ENCODE results near the gene ATP2C2. TPM values are rescaled to one million over a fixed set of nuclear protein-coding genes. Genes with fewer than 3 reads are reported as not detected.
"Not testable (repeated sequence)": the region's sequence is repeated elsewhere in the genome, so short reads cannot be mapped to it uniquely, and the experiment has no call there.

Gene ATP2C2
- total RNA-seq, 1 donor from 2014 or later: not detected

DNA sequence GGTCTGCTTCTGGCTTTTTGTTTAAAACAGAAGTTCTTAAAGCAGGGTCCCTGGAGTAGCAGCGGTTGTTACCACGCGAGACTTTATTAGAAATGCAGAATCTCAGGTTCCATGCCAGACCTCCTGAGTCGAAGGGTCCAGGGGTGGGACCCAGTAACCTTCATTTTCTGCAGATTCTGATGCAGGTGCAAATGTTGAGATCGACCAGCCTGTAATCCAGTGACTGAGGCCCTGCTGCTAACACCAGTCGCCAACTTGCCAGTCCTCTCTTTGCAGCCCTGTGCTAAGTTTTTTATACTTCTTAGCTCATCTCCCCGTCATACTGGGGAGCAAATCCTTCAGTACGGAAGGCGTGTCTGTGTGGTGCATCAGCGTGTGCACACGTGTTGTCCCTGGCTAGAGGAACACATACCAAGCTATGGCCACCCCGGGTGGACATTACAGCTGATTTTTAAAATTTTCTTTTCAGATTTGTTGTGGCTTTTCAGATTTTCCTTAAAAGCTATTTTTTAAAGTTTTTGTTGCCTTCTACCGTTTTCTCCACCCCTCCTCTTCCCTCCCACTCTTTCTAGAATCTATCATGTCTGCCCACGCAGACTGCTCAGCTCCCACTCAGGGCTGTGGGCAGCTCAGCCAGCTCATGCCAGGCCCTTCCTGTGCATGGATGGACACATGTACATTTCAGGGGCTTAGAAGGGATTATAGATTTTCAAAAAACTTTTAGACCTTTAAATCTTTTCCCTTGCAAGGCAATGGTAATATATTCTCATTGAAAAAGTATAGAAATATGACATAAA lies 78.5 kb downstream of the ATP2C2 start:
- no peak overlapping the region for H3K4me3 ChIP-seq (ENCODE audit: low read length in 3 of 3)
- H3K36me3 ChIP-seq (ENCODE audit: control insufficient read depth in 3 of 3, insufficient read depth in 3 of 3, low read length in 3 of 3): no peaks in the 10 kb centered on the region
- H3K4me1 ChIP-seq (ENCODE audit: control insufficient read depth in 3 of 3, insufficient read depth in 3 of 3, low read length in 3 of 3): no peaks in the 10 kb centered on the region
- H3K27me3 ChIP-seq (ENCODE audit: control insufficient read depth in 3 of 3, insufficient read depth in 3 of 3, low read length in 3 of 3): peaks cover 17 to 31% (median 25%) of the 10 kb centered on the region in 3 donors
- no peak overlapping the region for H3K27ac ChIP-seq (ENCODE audit: low read depth, low read length)
- H3K9me3 ChIP-seq (ENCODE audit: control insufficient read depth in 3 of 3, low read length in 3 of 3): no peaks in the 10 kb centered on the region
- no peak overlapping the region for H3K9ac ChIP-seq (ENCODE audit: low read depth in 1 of 3, low read length in 3 of 3)

DNA sequence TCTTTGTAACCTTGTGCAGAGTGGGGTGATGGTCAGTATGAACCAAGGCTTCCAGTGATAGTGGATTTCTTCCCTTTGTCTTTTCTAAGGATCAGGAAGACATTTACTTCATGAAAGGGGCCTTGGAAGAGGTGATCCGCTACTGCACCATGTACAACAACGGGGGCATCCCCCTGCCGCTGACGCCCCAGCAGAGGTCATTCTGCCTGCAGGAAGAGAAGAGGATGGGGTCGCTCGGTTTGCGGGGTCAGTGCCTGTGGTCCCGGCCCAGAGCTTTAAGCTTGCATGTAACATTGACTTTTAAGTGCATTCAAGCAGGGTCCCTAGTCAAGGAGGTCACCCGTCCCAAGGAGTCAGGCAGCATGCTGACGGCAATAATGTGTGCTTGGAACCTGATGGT lies 80.1 kb downstream of the ATP2C2 start:
- H3K4me3 ChIP-seq (ENCODE audit: low read length in 3 of 3): no peak overlapping the region
- no peak overlapping the region for H3K9ac ChIP-seq (ENCODE audit: low read depth in 1 of 3, low read length in 3 of 3)
- H3K9me3 ChIP-seq (ENCODE audit: control insufficient read depth in 3 of 3, low read length in 3 of 3): no peaks in the 10 kb centered on the region
- no peaks in the 10 kb centered on the region for H3K4me1 ChIP-seq (ENCODE audit: control insufficient read depth in 3 of 3, insufficient read depth in 3 of 3, low read length in 3 of 3)
- no peaks in the 10 kb centered on the region for H3K36me3 ChIP-seq (ENCODE audit: control insufficient read depth in 3 of 3, insufficient read depth in 3 of 3, low read length in 3 of 3)
- H3K27ac ChIP-seq (ENCODE audit: low read depth, low read length): no peak overlapping the region
- H3K27me3 ChIP-seq (ENCODE audit: control insufficient read depth in 3 of 3, insufficient read depth in 3 of 3, low read length in 3 of 3): peaks cover 12 to 23% (median 21%) of the 10 kb centered on the region in 3 donors

DNA sequence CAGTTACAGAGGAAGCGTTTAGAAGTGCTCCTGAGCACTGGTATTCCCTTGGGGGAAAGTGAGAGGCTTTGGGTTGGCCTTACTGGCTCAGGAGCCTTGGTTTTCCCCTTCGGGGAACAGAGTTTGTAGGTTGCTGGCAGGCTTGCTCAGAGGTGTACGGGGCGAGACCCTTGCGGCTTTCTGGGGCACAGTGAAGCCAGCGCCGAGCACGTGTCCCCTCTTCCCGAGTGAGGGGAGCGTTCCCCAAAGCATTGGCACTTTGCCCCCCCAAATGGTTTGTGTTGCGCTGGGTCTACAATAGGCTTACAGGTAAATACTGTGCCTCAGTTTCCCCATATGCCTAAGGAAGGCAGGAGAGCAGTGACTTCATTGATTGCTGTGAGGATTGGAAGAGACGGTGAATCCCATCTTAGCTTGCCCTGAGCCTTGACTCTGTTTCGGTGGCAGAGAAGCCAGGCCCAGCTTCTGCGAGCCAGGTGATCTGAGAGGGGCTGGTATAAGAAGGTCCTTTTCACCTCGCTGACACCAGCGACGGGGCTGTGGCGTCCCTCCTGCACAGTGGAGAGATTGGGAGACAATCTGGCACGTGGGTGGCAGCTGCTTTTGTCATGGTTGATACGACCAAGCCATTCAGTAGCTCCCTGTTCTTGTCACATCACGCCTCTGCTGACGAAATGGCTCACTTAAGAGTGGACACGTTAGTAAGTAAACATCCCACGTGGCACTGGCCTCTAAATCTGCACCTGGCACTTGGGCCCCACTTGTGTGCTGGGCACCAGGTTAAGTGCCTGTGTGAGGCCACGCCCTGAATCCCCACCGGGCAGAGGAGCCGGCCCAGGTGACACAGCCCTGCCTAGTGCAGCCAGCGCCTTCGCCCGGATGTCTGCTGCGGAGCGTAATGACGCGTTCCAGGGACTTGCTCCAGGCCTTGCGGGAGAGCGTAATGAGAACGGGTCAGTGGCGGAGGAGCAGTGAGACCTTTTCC lies 81.1 kb downstream of the ATP2C2 start:
- Histone ChIP-seq H3K4me1 (ENCODE audit: control insufficient read depth in 3 of 3, insufficient read depth in 3 of 3, low read length in 3 of 3) (no peaks in the 10 kb centered on the region), H3K4me3 (ENCODE audit: low read length in 3 of 3) (no peak overlapping the region), H3K9me3 (ENCODE audit: control insufficient read depth in 3 of 3, low read length in 3 of 3) (no peaks in the 10 kb centered on the region), H3K9ac (ENCODE audit: low read depth in 1 of 3, low read length in 3 of 3) (no peak overlapping the region), H3K27ac (ENCODE audit: low read depth, low read length) (no peak overlapping the region), H3K27me3 (ENCODE audit: control insufficient read depth in 3 of 3, insufficient read depth in 3 of 3, low read length in 3 of 3) (peaks cover 8 to 19% (median 18%) of the 10 kb centered on the region in 3 donors), H3K36me3 (ENCODE audit: control insufficient read depth in 3 of 3, insufficient read depth in 3 of 3, low read length in 3 of 3) (no peaks in the 10 kb centered on the region)

DNA sequence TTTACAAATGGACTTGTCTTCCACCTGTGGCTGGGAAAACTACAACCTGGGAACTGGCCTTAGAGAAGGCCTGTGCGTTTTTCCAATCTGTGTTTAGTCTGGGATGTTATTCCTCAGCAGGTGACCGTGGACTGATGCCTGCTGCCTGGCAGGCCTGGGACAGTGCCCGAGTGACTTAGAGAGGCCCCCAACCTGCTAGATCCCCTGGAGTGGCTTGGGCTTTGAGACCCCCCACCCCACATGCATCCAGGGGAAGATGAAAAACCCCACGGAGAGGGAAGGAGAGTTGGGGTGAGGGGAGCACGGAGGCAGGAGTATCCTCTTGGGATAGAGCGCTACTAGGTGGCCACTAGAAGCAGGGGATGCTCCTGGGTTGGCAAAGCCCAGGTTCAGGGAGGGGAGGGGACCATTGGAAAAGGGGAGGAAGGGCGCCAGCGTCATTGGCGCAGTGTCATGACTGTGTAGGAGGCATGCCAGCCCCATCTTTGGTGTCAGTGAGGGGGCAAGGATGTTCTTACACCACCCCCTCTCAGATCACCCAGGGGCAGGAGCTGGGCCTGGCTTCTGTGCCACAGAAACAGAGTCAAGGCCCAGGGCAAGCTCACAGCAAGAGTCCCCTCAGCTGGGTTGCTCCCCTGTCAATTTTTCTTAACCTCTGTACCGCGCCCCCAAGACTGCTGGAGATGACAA lies 82.0 kb downstream of the ATP2C2 start:
- Histone ChIP-seq H3K27me3 (ENCODE audit: control insufficient read depth in 3 of 3, insufficient read depth in 3 of 3, low read length in 3 of 3) (peaks cover 6 to 18% (median 11%) of the 10 kb centered on the region in 3 donors), H3K9me3 (ENCODE audit: control insufficient read depth in 3 of 3, low read length in 3 of 3) (no peaks in the 10 kb centered on the region), H3K4me3 (ENCODE audit: low read length in 3 of 3) (no peak overlapping the region), H3K27ac (ENCODE audit: low read depth, low read length) (no peak overlapping the region), H3K36me3 (ENCODE audit: control insufficient read depth in 3 of 3, insufficient read depth in 3 of 3, low read length in 3 of 3) (no peaks in the 10 kb centered on the region), H3K9ac (ENCODE audit: low read depth in 1 of 3, low read length in 3 of 3) (no peak overlapping the region), H3K4me1 (ENCODE audit: control insufficient read depth in 3 of 3, insufficient read depth in 3 of 3, low read length in 3 of 3) (no peaks in the 10 kb centered on the region)

DNA sequence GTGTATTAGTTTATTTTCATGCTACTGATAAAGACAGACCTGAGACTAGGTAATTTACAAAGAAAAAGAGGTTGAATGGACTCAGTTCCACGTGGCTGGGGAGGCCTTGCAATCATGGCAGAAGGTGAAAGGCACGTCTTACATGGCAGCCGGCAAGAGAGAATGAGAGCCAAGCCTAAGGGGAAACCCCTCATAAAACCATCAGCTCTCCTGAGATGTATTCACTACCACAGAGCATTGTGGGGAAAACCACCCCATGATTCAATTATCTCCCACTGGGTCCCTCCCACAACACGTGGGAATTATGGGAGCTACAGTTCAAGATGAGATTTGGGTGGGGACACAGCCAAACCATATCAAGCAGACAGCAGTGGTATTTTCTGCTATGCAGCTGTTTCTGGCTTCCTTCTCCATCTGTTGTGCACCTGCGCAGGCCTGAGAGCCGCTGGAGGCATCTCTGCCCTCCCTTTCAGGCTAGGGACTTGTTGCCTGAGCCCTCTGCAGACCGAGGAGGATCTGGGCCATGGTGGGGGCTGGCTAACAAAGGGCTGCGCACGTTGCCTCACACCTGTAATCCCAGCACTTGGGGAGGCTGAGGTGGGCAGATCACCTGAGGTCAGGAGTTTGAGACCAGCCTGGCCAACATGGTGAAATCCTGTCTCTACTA lies 82.8 kb downstream of the ATP2C2 start:
- H3K9me3 ChIP-seq (ENCODE audit: control insufficient read depth in 3 of 3, low read length in 3 of 3); H3K4me1 ChIP-seq (ENCODE audit: control insufficient read depth in 3 of 3, insufficient read depth in 3 of 3, low read length in 3 of 3); H3K9ac ChIP-seq (ENCODE audit: low read depth in 1 of 3, low read length in 3 of 3); H3K36me3 ChIP-seq (ENCODE audit: control insufficient read depth in 3 of 3, insufficient read depth in 3 of 3, low read length in 3 of 3); H3K4me3 ChIP-seq (ENCODE audit: low read length in 3 of 3); H3K27ac ChIP-seq (ENCODE audit: low read depth, low read length): not testable (repeated sequence)
- H3K27me3 ChIP-seq (ENCODE audit: control insufficient read depth in 3 of 3, insufficient read depth in 3 of 3, low read length in 3 of 3): peaks cover 6 to 12% (median 7%) of the 10 kb centered on the region in 3 donors

DNA sequence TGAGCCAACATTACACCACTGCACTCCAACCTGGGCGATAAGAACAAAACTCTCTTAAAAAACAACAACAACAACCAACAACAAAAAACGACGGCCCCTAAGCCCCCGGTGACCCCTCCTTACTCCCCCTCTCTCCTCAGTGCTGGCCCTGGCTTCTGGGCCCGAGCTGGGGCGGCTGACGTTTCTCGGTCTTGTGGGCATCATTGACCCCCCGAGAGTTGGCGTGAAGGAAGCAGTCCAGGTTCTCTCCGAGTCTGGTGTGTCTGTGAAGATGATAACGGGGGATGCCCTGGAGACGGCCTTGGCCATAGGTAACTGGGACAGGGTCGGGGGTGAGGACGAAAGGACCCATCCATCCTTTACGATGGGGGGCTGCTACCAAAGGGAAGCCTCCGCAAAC lies 83.4 kb downstream of the ATP2C2 start:
- Histone ChIP-seq H3K4me3 (ENCODE audit: low read length in 3 of 3) (no peak overlapping the region), H3K4me1 (ENCODE audit: control insufficient read depth in 3 of 3, insufficient read depth in 3 of 3, low read length in 3 of 3) (no peaks in the 10 kb centered on the region), H3K9me3 (ENCODE audit: control insufficient read depth in 3 of 3, low read length in 3 of 3) (no peaks in the 10 kb centered on the region), H3K27me3 (ENCODE audit: control insufficient read depth in 3 of 3, insufficient read depth in 3 of 3, low read length in 3 of 3) (peaks cover 6 to 11% (median 7%) of the 10 kb centered on the region in 3 donors), H3K9ac (ENCODE audit: low read depth in 1 of 3, low read length in 3 of 3) (no peak overlapping the region), H3K27ac (ENCODE audit: low read depth, low read length) (no peak overlapping the region), H3K36me3 (ENCODE audit: control insufficient read depth in 3 of 3, insufficient read depth in 3 of 3, low read length in 3 of 3) (no peaks in the 10 kb centered on the region)

DNA sequence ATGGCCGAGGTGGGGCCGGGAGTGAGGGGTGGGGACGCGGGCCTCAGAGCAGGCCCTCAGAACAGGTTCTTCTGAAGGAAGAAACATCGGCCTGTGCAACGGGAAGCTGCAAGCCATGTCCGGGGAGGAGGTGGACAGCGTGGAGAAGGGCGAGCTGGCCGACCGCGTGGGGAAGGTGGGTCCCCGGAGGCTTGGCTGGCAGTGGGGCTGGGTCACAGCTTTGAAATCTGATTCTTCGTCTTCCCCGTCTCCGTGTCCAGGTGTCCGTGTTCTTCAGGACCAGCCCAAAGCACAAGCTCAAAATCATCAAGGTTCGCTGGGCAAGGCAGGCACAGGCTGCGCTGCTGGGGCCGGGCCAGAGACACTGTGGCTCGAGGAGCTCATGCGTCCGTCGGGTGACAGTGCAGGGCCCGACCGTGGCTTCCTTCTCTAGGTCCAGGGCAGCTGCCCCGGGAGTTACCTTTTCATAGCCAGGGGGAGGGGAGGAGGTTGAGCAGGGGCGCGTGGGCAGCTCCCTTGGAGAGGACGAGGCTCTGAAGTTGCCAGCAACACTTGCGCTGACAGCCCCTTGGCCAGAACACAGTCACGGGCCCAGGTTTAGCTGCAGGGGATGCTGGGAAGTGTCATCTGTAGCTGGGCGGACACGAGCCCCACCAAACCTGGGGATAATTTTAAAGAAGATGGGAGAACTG lies 84.9 kb downstream of the ATP2C2 start:
- H3K4me1 ChIP-seq (ENCODE audit: control insufficient read depth in 3 of 3, insufficient read depth in 3 of 3, low read length in 3 of 3): no peaks in the 10 kb centered on the region
- H3K4me3 ChIP-seq (ENCODE audit: low read length in 3 of 3): no peak overlapping the region
- H3K9ac ChIP-seq (ENCODE audit: low read depth in 1 of 3, low read length in 3 of 3): no peak overlapping the region

DNA sequence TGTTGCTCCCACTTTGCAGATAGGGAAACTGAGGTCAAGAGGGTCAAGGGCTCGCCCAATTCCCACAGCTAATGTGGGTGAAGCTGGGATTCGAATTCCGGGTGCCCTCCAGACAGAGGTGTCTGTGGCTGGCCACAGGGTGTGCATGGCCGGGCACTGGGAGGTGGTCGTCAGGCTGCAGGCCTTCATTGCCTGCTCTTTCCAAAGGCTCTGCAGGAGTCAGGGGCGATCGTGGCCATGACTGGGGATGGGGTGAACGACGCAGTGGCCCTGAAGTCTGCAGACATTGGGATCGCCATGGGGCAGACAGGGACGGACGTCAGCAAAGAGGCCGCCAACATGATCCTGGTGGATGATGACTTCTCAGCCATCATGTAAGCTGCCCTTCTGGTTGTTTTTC lies 86.3 kb downstream of the ATP2C2 start:
- H3K36me3 ChIP-seq (ENCODE audit: control insufficient read depth in 3 of 3, insufficient read depth in 3 of 3, low read length in 3 of 3): no peaks in the 10 kb centered on the region
- no peak overlapping the region for H3K4me3 ChIP-seq (ENCODE audit: low read length in 3 of 3)
- H3K9ac ChIP-seq (ENCODE audit: low read depth in 1 of 3, low read length in 3 of 3): no peak overlapping the region
- H3K27ac ChIP-seq (ENCODE audit: low read depth, low read length): no peak overlapping the region
- H3K27me3 ChIP-seq (ENCODE audit: control insufficient read depth in 3 of 3, insufficient read depth in 3 of 3, low read length in 3 of 3): peaks cover 3 to 7% (median 6%) of the 10 kb centered on the region in 3 donors
- no peaks in the 10 kb centered on the region for H3K9me3 ChIP-seq (ENCODE audit: control insufficient read depth in 3 of 3, low read length in 3 of 3)
- no peaks in the 10 kb centered on the region for H3K4me1 ChIP-seq (ENCODE audit: control insufficient read depth in 3 of 3, insufficient read depth in 3 of 3, low read length in 3 of 3)

More for the DNA sequence above, 84.9 kb downstream of the ATP2C2 start:
- Histone ChIP-seq H3K27ac (ENCODE audit: low read depth, low read length) (no peak overlapping the region), H3K9me3 (ENCODE audit: control insufficient read depth in 3 of 3, low read length in 3 of 3) (no peaks in the 10 kb centered on the region), H3K36me3 (ENCODE audit: control insufficient read depth in 3 of 3, insufficient read depth in 3 of 3, low read length in 3 of 3) (no peaks in the 10 kb centered on the region), H3K27me3 (ENCODE audit: control insufficient read depth in 3 of 3, insufficient read depth in 3 of 3, low read length in 3 of 3) (peaks cover 6 to 8% (median 7%) of the 10 kb centered on the region in 3 donors)

DNA sequence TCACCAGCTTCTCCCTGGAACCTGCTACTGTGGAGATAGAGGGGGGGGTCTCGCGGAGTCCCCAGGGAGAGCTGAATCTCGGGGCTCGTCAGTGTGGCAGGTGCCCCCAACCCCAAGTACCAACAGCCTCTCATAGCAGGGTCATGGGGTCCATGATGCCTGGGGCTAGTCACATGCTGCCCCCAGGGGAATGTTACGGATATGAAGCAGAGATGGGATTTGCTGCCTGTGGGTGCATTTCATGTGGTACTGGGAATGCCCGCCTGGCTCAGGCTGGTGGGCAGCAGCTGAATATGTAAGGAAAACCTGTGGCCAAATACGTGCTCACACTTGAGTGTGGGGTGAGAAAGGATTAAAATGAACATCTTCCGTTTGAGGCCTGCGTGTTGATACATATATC lies 86.7 kb downstream of the ATP2C2 start:
- Histone ChIP-seq H3K4me1 (ENCODE audit: control insufficient read depth in 3 of 3, insufficient read depth in 3 of 3, low read length in 3 of 3) (no peaks in the 10 kb centered on the region), H3K27ac (ENCODE audit: low read depth, low read length) (no peak overlapping the region), H3K4me3 (ENCODE audit: low read length in 3 of 3) (no peak overlapping the region), H3K9me3 (ENCODE audit: control insufficient read depth in 3 of 3, low read length in 3 of 3) (no peaks in the 10 kb centered on the region), H3K9ac (ENCODE audit: low read depth in 1 of 3, low read length in 3 of 3) (no peak overlapping the region), H3K27me3 (ENCODE audit: control insufficient read depth in 3 of 3, insufficient read depth in 3 of 3, low read length in 3 of 3) (peaks cover 0 to 7% (median 6%) of the 10 kb centered on the region in 3 donors), H3K36me3 (ENCODE audit: control insufficient read depth in 3 of 3, insufficient read depth in 3 of 3, low read length in 3 of 3) (no peaks in the 10 kb centered on the region)
